Nephron progenitor cell (in vitro differentiated cells): ENCODE results near the gene ATP9B.

Source experiments
- DNase-seq: peaks from one replicate; pipeline ENCODE4 v3.0.0; 2021
- H3K27ac Mint-ChIP-seq: 2 replicates; pipeline ENCODE4 v1.8.0; 2021; ENCODE audit warnings: mild to moderate bottlenecking, moderate library complexity, mixed read lengths
- H3K27me3 Mint-ChIP-seq: 2 replicates; pipeline ENCODE4 v1.8.0; 2021; ENCODE audit warnings: mild to moderate bottlenecking, low read depth, mixed read lengths; ENCODE audit not compliant: poor library complexity
- H3K36me3 Mint-ChIP-seq: 2 replicates; pipeline ENCODE4 v1.8.0; 2021; ENCODE audit warnings: low read depth, mixed read lengths
- H3K4me1 Mint-ChIP-seq: 2 replicates; pipeline ENCODE4 v1.8.0; 2021; ENCODE audit warnings: mixed read lengths
- H3K4me3 Mint-ChIP-seq: 2 replicates; pipeline ENCODE4 v1.8.0; 2021; ENCODE audit warnings: mild to moderate bottlenecking, moderate library complexity, mixed read lengths
- H3K9me3 Mint-ChIP-seq: 2 replicates; pipeline ENCODE4 v1.8.0; 2021; ENCODE audit warnings: mild to moderate bottlenecking, moderate library complexity, mixed read lengths
- TF ChIP-seq, protein P1 (sequence below): fragments of 200-600 bp; sonication (generic); IDR thresholded peaks from 2 replicates; pipeline ENCODE4 v1.5.0; 2021; ENCODE audit warnings: antibody characterized with exemption

Gene ATP9B

DNA sequence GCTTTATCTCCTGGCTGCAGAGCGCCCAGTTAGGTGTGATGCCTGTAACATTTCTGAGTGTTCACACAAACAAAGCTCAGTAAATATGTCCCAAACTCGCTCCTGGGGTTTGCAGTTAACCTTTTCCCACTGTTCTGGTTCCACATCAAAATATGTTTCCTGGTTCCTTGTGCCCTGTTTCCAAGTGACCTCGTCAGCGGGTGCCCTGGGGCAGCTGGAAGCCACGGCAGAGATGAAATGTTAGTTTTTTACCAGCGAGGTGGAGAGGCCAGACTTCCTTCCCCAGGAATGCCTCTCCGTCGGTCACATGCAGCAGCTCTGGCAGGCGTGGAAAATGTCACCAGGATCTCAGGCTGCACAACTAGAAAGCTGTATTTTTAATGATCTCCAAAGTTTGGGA lies 344.7 kb downstream of the ATP9B start:
- Mint-ChIP-seq H3K4me1 (peaks cover 38% of the 10 kb centered on the region), H3K27me3 (peaks cover 4% of the 10 kb centered on the region), H3K4me3 (no peak overlapping the region), H3K9me3 (no peaks in the 10 kb centered on the region), H3K36me3 (peaks cover 36% of the 10 kb centered on the region), H3K27ac (no peak overlapping the region)
- DNase-seq: no peak
- TF ChIP-seq, protein P1, sequence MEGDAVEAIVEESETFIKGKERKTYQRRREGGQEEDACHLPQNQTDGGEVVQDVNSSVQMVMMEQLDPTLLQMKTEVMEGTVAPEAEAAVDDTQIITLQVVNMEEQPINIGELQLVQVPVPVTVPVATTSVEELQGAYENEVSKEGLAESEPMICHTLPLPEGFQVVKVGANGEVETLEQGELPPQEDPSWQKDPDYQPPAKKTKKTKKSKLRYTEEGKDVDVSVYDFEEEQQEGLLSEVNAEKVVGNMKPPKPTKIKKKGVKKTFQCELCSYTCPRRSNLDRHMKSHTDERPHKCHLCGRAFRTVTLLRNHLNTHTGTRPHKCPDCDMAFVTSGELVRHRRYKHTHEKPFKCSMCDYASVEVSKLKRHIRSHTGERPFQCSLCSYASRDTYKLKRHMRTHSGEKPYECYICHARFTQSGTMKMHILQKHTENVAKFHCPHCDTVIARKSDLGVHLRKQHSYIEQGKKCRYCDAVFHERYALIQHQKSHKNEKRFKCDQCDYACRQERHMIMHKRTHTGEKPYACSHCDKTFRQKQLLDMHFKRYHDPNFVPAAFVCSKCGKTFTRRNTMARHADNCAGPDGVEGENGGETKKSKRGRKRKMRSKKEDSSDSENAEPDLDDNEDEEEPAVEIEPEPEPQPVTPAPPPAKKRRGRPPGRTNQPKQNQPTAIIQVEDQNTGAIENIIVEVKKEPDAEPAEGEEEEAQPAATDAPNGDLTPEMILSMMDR: no peak

DNA sequence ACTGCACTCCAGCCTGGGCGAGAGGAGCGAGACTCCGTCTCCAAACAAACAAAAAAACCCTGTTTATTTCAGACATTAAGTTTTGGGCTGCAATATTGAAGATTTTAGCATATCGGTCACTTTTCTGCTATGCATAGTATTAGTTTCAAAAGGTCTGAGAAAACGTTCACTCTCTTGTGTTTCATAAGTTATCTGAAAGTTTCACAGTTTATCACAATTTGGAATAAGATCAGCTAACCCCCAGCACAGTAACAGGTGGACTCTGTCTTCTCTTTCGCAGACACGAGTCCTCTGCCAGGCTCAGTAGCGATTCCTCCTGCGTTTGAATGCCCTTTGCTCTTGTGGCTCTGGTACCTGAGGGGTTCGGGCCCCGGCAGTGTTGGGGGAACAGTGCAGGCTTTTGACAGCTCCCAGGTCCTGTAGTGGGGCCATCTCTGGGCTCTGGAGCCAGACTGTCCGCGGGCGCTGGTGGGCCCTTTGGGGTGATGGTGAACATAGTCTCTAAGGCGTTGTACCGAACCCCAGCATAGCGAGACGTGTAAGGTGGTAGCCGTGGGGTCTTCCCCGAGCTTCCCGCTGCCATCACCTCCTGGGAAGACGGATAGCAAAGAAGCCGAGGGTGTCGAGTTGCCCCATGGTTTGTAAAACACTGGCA lies 347.0 kb downstream of the ATP9B start:
- DNase-seq: no peak
- Mint-ChIP-seq H3K36me3 (peaks cover 38% of the 10 kb centered on the region), H3K27me3 (peaks cover 10% of the 10 kb centered on the region), H3K27ac (no peak overlapping the region), H3K4me3 (no peak overlapping the region), H3K9me3 (no peaks in the 10 kb centered on the region), H3K4me1 (peaks cover 47% of the 10 kb centered on the region)
- TF ChIP-seq, protein P1: no peak

- TF ChIP-seq, protein P1: no peak
- DNase-seq: no peak
- H3K27me3 Mint-ChIP-seq: peaks cover 10% of the 10 kb centered on the region
- no peak overlapping the region for H3K4me3 Mint-ChIP-seq
- peaks cover 34% of the 10 kb centered on the region for H3K36me3 Mint-ChIP-seq
- H3K27ac Mint-ChIP-seq: no peak overlapping the region
- peaks cover 47% of the 10 kb centered on the region for H3K4me1 Mint-ChIP-seq
- H3K9me3 Mint-ChIP-seq: no peaks in the 10 kb centered on the region
Observed at GRCh38 chr18:79416677-79417052, 347.5 kb downstream of the ATP9B start.

- no peak for DNase-seq
- H3K36me3 Mint-ChIP-seq: peaks cover 23% of the 10 kb centered on the region
- peaks cover 49% of the 10 kb centered on the region for H3K4me1 Mint-ChIP-seq
- H3K27ac Mint-ChIP-seq: no peak overlapping the region
- TF ChIP-seq, protein P1: no peak
- H3K4me3 Mint-ChIP-seq: no peak overlapping the region
- no peaks in the 10 kb centered on the region for H3K9me3 Mint-ChIP-seq
- H3K27me3 Mint-ChIP-seq: peaks cover 10% of the 10 kb centered on the region
Observed at GRCh38 chr18:79418236-79418635, 349.0 kb downstream of the ATP9B start.

DNA sequence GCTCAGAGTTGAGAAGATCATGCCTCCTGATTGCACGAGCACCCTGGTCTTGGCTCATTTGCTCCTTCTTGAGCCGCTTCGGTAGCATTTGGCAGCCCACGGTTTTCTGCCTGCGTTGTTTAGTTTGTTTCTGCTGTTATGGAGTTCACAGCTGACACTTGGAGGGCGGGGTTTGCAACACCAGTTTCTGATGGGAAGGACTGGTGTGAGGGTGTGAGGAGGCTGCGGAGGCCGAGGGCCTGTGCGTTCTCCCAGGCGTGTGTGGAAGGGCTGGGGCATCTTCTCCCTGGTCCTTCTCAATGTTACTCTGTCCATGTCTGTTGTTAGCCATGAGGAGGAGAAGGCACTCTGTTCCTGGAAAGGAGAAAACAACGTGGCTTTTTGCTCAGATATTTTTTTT lies 349.4 kb downstream of the ATP9B start:
- Mint-ChIP-seq H3K27ac (no peak overlapping the region), H3K4me1 (peaks cover 45% of the 10 kb centered on the region), H3K4me3 (no peak overlapping the region), H3K9me3 (no peaks in the 10 kb centered on the region), H3K36me3 (peaks cover 19% of the 10 kb centered on the region), H3K27me3 (peaks cover 10% of the 10 kb centered on the region)
- TF ChIP-seq, protein P1: no peak
- no peak for DNase-seq

DNA sequence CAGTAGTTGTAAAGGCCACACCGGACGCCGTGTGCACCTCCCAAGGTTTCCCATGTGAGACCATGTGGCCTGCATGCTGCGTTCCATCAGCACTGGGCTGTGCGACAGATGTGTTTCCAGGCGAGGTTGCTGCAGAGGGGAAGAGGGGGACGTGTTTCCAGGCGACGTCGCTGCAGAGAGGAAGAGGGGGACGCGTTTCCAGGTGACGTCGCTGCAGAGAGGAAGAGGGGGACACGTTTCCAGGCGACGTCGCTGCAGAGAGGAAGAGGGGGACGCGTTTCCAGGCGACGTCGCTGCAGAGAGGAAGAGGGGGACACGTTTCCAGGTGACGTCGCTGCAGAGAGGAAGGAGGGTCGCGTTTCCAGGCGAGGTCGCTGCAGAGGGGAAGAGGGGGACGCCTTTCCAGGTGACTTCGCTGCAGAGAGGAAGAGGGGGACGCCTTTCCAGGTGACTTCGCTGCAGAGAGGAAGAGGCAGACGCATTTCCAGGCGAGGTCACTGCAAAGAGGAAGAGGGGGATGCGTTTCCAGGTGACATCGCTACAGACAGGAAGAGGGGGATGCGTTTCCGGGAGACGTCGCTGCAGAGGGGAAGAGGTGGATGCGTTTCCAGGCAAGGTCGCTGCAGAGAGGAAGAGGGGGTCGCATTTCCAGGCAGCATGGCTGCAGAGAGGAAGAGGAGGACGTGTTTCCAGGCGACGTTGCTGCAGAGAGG lies 351.0 kb downstream of the ATP9B start:
- TF ChIP-seq, protein P1: no peak
- Mint-ChIP-seq H3K36me3 (peaks cover 15% of the 10 kb centered on the region), H3K4me3 (no peak overlapping the region), H3K27ac (no peak overlapping the region), H3K9me3 (peaks cover 4% of the 10 kb centered on the region), H3K27me3 (peaks cover 15% of the 10 kb centered on the region), H3K4me1 (peaks cover 48% of the 10 kb centered on the region)
- no peak for DNase-seq
